Measurements from ENCODE around the gene ARMC6. TPM values are rescaled to one million over a fixed set of nuclear protein-coding genes. Genes with fewer than 3 reads are reported as not detected.

ARMC6 gene
- total and polyA plus RNA-seq, 2 of the 13 experiments (the other 11 are each of a cell fraction or from before 2014, with no cell fraction given), result 16.2 to 36.8 TPM

- TF ChIP-seq, protein P1, sequence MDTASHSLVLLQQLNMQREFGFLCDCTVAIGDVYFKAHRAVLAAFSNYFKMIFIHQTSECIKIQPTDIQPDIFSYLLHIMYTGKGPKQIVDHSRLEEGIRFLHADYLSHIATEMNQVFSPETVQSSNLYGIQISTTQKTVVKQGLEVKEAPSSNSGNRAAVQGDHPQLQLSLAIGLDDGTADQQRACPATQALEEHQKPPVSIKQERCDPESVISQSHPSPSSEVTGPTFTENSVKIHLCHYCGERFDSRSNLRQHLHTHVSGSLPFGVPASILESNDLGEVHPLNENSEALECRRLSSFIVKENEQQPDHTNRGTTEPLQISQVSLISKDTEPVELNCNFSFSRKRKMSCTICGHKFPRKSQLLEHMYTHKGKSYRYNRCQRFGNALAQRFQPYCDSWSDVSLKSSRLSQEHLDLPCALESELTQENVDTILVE (CRISPR knock-in tag; IDR thresholded peaks at IDR 0.05), result no peak
These were observed 41.9 kb upstream of the ARMC6 start (continued) for GRCh38 chr19:18991468-18991867.

GRCh38 chr19:18992696-18993095 lies 40.7 kb upstream of the ARMC6 start:
- in situ Hi-C loops (cut with HindIII; ENCODE audit: extremely low pct_ligation_motif_present, low pct_unique_long_range_greater_than_20kb) (no loop called here), intact Hi-C loops (cut with micrococcal nuclease; ENCODE audit: unreplicated experiment) (no loop called here)
- H3K27me3 ChIP-seq (ENCODE audit: control insufficient read depth in 1 of 2, insufficient read depth in 2 of 2, low read length in 2 of 2), result no peaks in the 10 kb centered on the region
- no peaks in the 10 kb centered on the region for H3K79me2 ChIP-seq (ENCODE audit: insufficient read depth, low read length)
- no peak overlapping the region for H2AFZ ChIP-seq (ENCODE audit: low read length)
- TF ChIP-seq SMARCC2 (IDR thresholded peaks at IDR 0.05) (no peak), RBAK (CRISPR knock-in tag; IDR thresholded peaks at IDR 0.05) (no peak), CENPT (CRISPR knock-in tag; IDR thresholded peaks at IDR 0.05; ENCODE audit: low read depth) (no peak), ZNF839 (CRISPR knock-in tag; IDR thresholded peaks at IDR 0.05; ENCODE audit: borderline replicate concordance) (no peak), MIXL1 (CRISPR knock-in tag; IDR thresholded peaks at IDR 0.05) (no peak), HNRNPUL1 (IDR thresholded peaks at IDR 0.05; ENCODE audit: low read depth, low read length) (no peak), NCOR1 (IDR thresholded peaks at IDR 0.05; ENCODE audit: borderline replicate concordance, low read length) (no peak), ZNF17 (CRISPR knock-in tag; IDR thresholded peaks at IDR 0.05) (no peak), ZNF446 (CRISPR knock-in tag; IDR thresholded peaks at IDR 0.05) (no peak), HOXA9 (CRISPR knock-in tag; IDR thresholded peaks at IDR 0.05; ENCODE audit: borderline replicate concordance) (no peak), ZNF670 (CRISPR knock-in tag; IDR thresholded peaks at IDR 0.05; ENCODE audit: borderline replicate concordance) (no peak)
- ATAC-seq (no peak), DNase-seq (ENCODE audit: low spot score) (no peak), FAIRE-seq (no peak)
- WGBS (ENCODE audit: low lambda C conversion rate), result 86% methylated on average over 8 of the region's 8 CpGs
- no peak overlapping the region for H3K27ac ChIP-seq (ENCODE audit: extremely low read length, insufficient read depth, low read length)
- H3K9me3 ChIP-seq (ENCODE audit: low read length), result no peaks in the 10 kb centered on the region
- CTCF ChIA-PET (ENCODE audit: low intra/inter-chr PET ratio, low total read pairs), result no interaction called here
- BruUV-seq (replicated peaks), result TSS peak; percentile 54
- no peaks in the 10 kb centered on the region for H3K4me1 ChIP-seq (ENCODE audit: insufficient read depth, low read length)
- H3K9ac ChIP-seq (ENCODE audit: insufficient read depth, low read depth, low read length), result no peak overlapping the region
- no peak overlapping the region for H3K4me2 ChIP-seq (ENCODE audit: low read depth, low read length)
- H3K4me3 ChIP-seq (replicated peaks in 1 of 3; ENCODE audit: insufficient read depth in 1 of 3, low read depth in 2 of 3, low read length in 3 of 3), result no peak overlapping the region
- H3K36me3 ChIP-seq (replicated peaks in 1 of 2; ENCODE audit: control insufficient read depth in 1 of 2, insufficient read depth in 2 of 2, low read length in 2 of 2), result peaks cover 17 to 40% of the 10 kb centered on the region in 2 experiments
- POLR2A ChIA-PET, result interaction anchor here (0.6 kb wide), 1 partner anchor 20 kb away, joined by 3 read pairs; no protein-coding TSS in a partner anchor
- no peaks in the 10 kb centered on the region for H4K20me1 ChIP-seq (ENCODE audit: insufficient read depth, low read length)

Measured in HepG2 (cell line).